Ectodermal cell (in vitro differentiated cells): ENCODE measurements around the gene PRLR.

Source experiments
- H3K27ac ChIP-seq: 2 replicates; pipeline ENCODE4 v1.7.0; 2013; ENCODE audit warnings: mild to moderate bottlenecking, low read depth, low read length; ENCODE audit not compliant: insufficient read depth, poor library complexity, severe bottlenecking
- H3K27me3 ChIP-seq: 2 replicates; pipeline ENCODE4 v1.7.0; 2013; ENCODE audit warnings: mild to moderate bottlenecking, low read length; ENCODE audit not compliant: insufficient read depth, control insufficient read depth, poor library complexity, severe bottlenecking
- H3K36me3 ChIP-seq: one replicate; pipeline ENCODE4 v1.7.0; 2013; ENCODE audit warnings: low read length; ENCODE audit not compliant: control insufficient read depth, insufficient read depth
- H3K4me1 ChIP-seq: one replicate; pipeline ENCODE4 v1.7.0; 2013; ENCODE audit warnings: low read length; ENCODE audit not compliant: control insufficient read depth, insufficient read depth
- H3K4me3 ChIP-seq: 2 replicates; pipeline ENCODE4 v1.7.0; 2013; ENCODE audit warnings: low read depth, low read length, control low read depth; ENCODE audit not compliant: insufficient read depth
- H3K9me3 ChIP-seq: 2 replicates; pipeline ENCODE4 v1.7.0; 2013; ENCODE audit warnings: mild to moderate bottlenecking, low read length, moderate library complexity; ENCODE audit not compliant: control insufficient read depth
- WGBS, 2 experiments: methylation state at CpG; one replicate each; pipeline ENCODE4 v1.1.7; 2013; ENCODE audit warnings: missing lambda C conversion rate in 2 of 2; 5-methylcytosine and 5-hydroxymethylcytosine counted together

Gene PRLR

DNA sequence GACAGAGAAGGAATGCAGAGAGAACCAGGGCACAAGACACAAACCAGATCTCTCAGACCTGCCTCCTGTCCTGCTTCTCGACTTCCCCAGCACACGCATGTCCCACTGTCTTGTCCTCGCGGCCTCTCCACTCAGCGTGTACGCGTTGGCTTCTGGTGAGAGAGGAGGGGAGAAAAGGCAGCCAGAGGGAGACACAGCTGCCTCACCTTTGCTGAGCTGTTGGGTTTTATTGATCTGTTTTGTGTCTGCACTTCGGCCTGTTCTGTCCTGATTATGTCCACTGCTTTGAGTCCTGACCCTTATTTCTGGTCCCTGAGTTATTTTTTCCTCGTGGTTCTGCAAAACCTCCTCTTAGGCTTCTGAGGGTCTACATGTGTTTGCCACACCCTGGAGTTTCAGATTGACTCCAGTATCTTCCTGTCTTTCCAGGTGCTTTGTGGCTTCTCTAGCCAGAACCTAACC, 95.0 kb downstream of the PRLR start:
- no peaks in the 10 kb centered on the region for H3K4me1 ChIP-seq
- no peak overlapping the region for H3K27ac ChIP-seq
- no peak overlapping the region for H3K4me3 ChIP-seq

GRCh38 chr5:35134278-35135030, 95.8 kb downstream of the PRLR start:
- Histone ChIP-seq H3K4me1 (no peaks in the 10 kb centered on the region), H3K36me3 (no peaks in the 10 kb centered on the region), H3K27me3 (no peaks in the 10 kb centered on the region), H3K27ac (no peak overlapping the region), H3K4me3 (no peak overlapping the region), H3K9me3 (no peaks in the 10 kb centered on the region)
- 93 to 95% methylated on average over 8 to 9 of the region's 9 CpGs for WGBS, 2 experiments

More for the DNA sequence above, 95.0 kb downstream of the PRLR start:
- no peaks in the 10 kb centered on the region for H3K9me3 ChIP-seq
- 95% methylated on average over 9 of the region's 9 CpGs for WGBS, 2 experiments
- no peaks in the 10 kb centered on the region for H3K36me3 ChIP-seq
- no peaks in the 10 kb centered on the region for H3K27me3 ChIP-seq

DNA sequence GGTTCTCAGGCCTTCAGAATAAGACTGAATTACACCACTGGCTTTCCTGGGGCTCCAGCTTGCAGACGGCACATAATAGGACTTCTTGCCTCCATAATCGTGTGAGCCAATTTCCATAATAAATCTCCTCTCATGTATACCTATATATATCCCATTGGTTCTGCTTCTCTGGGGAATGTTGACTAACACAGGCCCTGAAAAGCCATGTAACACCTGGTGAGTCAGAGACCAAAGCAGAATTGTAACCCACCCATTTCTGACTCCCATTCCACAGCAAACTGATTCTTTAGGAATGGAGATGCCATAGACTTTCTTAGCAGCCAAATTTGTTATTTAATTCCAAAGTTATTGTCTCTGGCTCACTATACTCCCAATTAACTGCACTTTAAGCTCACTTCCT, 97.1 kb downstream of the PRLR start:
- H3K4me1 ChIP-seq, result no peaks in the 10 kb centered on the region
- H3K9me3 ChIP-seq, result no peaks in the 10 kb centered on the region
- H3K36me3 ChIP-seq, result no peaks in the 10 kb centered on the region
- H3K27ac ChIP-seq, result no peak overlapping the region
- WGBS, 2 experiments, result 95 to 97% methylated on average over 2 of the region's 2 CpGs
- no peaks in the 10 kb centered on the region for H3K27me3 ChIP-seq
- H3K4me3 ChIP-seq, result no peak overlapping the region

- H3K27ac ChIP-seq, result no peak overlapping the region
- no peaks in the 10 kb centered on the region for H3K9me3 ChIP-seq
- H3K4me1 ChIP-seq, result no peaks in the 10 kb centered on the region
- no peak overlapping the region for H3K4me3 ChIP-seq
- H3K27me3 ChIP-seq, result no peaks in the 10 kb centered on the region
- no peaks in the 10 kb centered on the region for H3K36me3 ChIP-seq
These were observed 98.6 kb downstream of the PRLR start for GRCh38 chr5:35131723-35132122.

- Histone ChIP-seq H3K27ac (no peak overlapping the region), H3K36me3 (no peaks in the 10 kb centered on the region), H3K4me1 (no peaks in the 10 kb centered on the region), H3K27me3 (no peaks in the 10 kb centered on the region), H3K4me3 (no peak overlapping the region), H3K9me3 (no peaks in the 10 kb centered on the region)
- WGBS, 2 experiments, result 95% methylated on average over 7 of the region's 7 CpGs
These were observed 100.3 kb downstream of the PRLR start for GRCh38 chr5:35129921-35130485.

DNA sequence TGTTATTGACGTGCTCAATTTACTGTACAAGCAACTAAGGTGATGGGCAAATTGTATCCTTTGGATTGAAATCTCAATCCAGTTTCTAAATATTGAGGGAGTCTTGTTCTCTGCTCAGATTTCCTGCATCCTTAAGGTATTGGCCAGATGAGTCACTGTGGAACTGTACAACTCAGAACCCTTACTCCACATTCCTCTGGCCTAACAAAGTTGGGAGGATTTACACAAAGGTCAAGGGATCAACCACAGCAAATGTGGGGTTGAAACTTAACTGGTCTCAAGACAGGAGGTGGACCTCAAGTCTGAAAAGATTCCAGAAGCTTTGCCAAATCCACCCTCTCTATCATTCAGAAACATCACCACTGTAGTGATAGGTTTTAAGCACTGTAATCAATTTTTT, 101.0 kb downstream of the PRLR start:
- H3K9me3 ChIP-seq, result no peaks in the 10 kb centered on the region
- H3K27ac ChIP-seq, result no peak overlapping the region
- no peak overlapping the region for H3K4me3 ChIP-seq
- no peaks in the 10 kb centered on the region for H3K27me3 ChIP-seq
- 96 to 97% methylated on average over 1 of the region's 1 CpG for WGBS, 2 experiments
- no peaks in the 10 kb centered on the region for H3K4me1 ChIP-seq
- H3K36me3 ChIP-seq, result no peaks in the 10 kb centered on the region

GRCh38 chr5:35127006-35127405, 103.3 kb downstream of the PRLR start:
- Histone ChIP-seq H3K4me1 (no peaks in the 10 kb centered on the region), H3K4me3 (no peak overlapping the region), H3K36me3 (no peaks in the 10 kb centered on the region), H3K27ac (no peak overlapping the region), H3K27me3 (no peaks in the 10 kb centered on the region), H3K9me3 (no peaks in the 10 kb centered on the region)
- 87 to 92% methylated on average over 1 of the region's 1 CpG for WGBS, 2 experiments

- Histone ChIP-seq H3K36me3 (no peaks in the 10 kb centered on the region), H3K27me3 (no peaks in the 10 kb centered on the region), H3K27ac (no peak overlapping the region), H3K9me3 (no peaks in the 10 kb centered on the region), H3K4me1 (no peaks in the 10 kb centered on the region), H3K4me3 (no peak overlapping the region)
- 87 to 98% methylated on average over 2 of the region's 2 CpGs for WGBS, 2 experiments
These were observed 104.5 kb downstream of the PRLR start for GRCh38 chr5:35125746-35126145.

DNA sequence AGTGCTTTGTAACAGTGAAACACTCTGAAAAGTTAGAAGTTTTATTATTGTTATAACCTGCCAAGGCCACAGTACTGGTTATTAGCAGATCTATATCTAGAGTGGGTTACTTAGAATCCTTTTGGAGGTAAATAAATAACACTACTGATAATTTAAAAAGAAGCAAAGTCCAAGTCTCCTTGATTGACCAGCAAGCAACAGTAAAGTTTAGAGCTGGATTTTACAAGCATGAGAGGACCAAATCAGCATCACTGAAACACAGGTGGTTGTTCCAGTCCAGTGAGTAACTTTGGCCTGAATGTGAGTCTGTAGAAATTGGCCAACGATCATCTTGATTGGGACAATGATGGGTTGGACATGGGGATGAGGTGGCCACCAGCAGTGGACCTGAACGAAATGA, 105.4 kb downstream of the PRLR start:
- H3K4me3 ChIP-seq, result no peak overlapping the region
- WGBS, 2 experiments, result 84 to 92% methylated on average over 2 of the region's 2 CpGs
- H3K4me1 ChIP-seq, result no peaks in the 10 kb centered on the region
- no peaks in the 10 kb centered on the region for H3K9me3 ChIP-seq
- no peaks in the 10 kb centered on the region for H3K36me3 ChIP-seq
- no peak overlapping the region for H3K27ac ChIP-seq
- H3K27me3 ChIP-seq, result no peaks in the 10 kb centered on the region

- Histone ChIP-seq H3K9me3 (no peaks in the 10 kb centered on the region), H3K36me3 (no peaks in the 10 kb centered on the region), H3K27ac (no peak overlapping the region), H3K4me3 (no peak overlapping the region), H3K4me1 (no peaks in the 10 kb centered on the region), H3K27me3 (no peaks in the 10 kb centered on the region)
- WGBS, 2 experiments, result 83 to 89% methylated on average over 2 of the region's 2 CpGs
These were observed 107.5 kb downstream of the PRLR start for GRCh38 chr5:35122819-35123218.
